ENCODE results near the gene RASGEF1B.

DNA sequence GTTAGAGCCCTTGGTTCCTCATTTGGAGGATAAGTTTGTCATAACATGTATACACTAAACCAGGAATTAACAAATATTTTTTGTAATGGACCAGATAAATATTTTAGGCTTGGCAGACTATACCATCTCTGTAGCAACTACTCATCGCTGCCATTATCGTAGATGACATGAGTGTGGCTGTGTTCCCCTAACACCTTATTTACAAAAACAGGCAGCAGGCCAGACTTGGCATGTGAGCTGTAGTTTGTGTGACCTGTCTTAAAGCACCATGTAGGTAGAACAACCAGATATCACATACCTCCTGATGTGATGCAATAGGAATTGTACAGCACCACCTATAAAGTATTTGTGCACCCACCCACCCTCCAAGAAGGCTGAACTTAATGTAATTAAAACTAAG, 82.0 kb downstream of the RASGEF1B start:
- TF ChIP-seq, protein P1, sequence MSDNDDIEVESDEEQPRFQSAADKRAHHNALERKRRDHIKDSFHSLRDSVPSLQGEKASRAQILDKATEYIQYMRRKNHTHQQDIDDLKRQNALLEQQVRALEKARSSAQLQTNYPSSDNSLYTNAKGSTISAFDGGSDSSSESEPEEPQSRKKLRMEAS (CRISPR knock-in tag; IDR thresholded peaks at IDR 0.05) = no peak
- TF ChIP-seq, protein P2, sequence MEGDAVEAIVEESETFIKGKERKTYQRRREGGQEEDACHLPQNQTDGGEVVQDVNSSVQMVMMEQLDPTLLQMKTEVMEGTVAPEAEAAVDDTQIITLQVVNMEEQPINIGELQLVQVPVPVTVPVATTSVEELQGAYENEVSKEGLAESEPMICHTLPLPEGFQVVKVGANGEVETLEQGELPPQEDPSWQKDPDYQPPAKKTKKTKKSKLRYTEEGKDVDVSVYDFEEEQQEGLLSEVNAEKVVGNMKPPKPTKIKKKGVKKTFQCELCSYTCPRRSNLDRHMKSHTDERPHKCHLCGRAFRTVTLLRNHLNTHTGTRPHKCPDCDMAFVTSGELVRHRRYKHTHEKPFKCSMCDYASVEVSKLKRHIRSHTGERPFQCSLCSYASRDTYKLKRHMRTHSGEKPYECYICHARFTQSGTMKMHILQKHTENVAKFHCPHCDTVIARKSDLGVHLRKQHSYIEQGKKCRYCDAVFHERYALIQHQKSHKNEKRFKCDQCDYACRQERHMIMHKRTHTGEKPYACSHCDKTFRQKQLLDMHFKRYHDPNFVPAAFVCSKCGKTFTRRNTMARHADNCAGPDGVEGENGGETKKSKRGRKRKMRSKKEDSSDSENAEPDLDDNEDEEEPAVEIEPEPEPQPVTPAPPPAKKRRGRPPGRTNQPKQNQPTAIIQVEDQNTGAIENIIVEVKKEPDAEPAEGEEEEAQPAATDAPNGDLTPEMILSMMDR (IDR thresholded peaks at IDR 0.05) = no peak
- TF ChIP-seq JUN (CRISPR knock-in tag; IDR thresholded peaks at IDR 0.05) (no peak), CREB1 (CRISPR knock-in tag; IDR thresholded peaks at IDR 0.05) (no peak), GABPB1 (CRISPR knock-in tag; IDR thresholded peaks at IDR 0.05) (no peak), NFE2L1 (CRISPR knock-in tag; IDR thresholded peaks at IDR 0.05) (no peak), ZNF232 (CRISPR knock-in tag; IDR thresholded peaks at IDR 0.05) (no peak), SP1 (CRISPR knock-in tag; conservative IDR thresholded peaks at IDR 0.05) (no peak)

All from WTC11 (cell line).